GM19328 (cell line): ENCODE results near the gene BUB1B.
"Not testable (repeated sequence)": the region's sequence is repeated elsewhere in the genome, so short reads cannot be mapped to it uniquely, and the experiment has no call there.

Experiments used
- ATAC-seq: cut with Tn5 transposase; IDR thresholded peaks from one replicate; pipeline ENCODE4 v1.9.1; 2021; ENCODE audit warnings: mild to moderate bottlenecking, moderate library complexity; ENCODE audit not compliant: unreplicated experiment

The BUB1B gene

DNA sequence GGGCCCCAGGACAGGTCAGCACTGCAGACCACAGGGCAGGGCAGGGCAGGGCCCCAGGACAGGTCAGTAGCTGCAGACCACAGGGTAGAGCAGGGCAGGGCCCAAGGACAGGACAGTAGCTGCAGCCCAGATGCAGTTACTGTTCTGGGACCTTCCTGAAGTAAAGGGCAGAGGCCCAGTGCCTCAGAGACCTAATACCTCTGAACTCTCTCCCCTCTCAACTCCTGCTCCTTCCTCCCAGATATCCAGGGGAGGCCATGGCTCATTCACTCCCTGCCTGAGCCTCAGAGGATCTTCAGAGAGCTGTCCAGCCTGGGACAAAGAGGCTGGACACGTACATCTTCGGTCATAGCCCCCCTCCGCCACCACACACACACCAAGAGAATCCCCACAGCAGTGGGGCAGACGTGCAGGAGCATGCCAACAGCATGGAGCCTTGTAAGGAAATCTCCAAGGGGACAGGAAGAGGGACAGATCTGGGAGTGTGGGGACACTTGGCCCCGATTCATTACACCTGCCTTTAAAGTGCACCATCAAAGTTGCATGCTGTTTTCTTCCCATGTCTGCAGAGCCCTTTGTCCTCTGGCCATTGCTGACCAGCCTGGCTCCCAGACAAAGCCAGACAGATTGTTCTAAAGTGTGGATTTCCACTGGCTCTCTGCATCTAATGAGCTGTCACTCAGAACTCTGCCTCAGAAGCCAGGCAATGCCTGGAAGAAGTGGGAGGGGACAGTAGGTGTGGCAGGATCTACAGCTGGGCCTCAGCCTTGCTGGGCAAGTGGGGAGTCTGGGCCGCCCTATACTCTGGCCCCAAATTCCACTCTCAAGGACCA is 24.2 kb upstream of the BUB1B start:
- no peak for ATAC-seq

DNA sequence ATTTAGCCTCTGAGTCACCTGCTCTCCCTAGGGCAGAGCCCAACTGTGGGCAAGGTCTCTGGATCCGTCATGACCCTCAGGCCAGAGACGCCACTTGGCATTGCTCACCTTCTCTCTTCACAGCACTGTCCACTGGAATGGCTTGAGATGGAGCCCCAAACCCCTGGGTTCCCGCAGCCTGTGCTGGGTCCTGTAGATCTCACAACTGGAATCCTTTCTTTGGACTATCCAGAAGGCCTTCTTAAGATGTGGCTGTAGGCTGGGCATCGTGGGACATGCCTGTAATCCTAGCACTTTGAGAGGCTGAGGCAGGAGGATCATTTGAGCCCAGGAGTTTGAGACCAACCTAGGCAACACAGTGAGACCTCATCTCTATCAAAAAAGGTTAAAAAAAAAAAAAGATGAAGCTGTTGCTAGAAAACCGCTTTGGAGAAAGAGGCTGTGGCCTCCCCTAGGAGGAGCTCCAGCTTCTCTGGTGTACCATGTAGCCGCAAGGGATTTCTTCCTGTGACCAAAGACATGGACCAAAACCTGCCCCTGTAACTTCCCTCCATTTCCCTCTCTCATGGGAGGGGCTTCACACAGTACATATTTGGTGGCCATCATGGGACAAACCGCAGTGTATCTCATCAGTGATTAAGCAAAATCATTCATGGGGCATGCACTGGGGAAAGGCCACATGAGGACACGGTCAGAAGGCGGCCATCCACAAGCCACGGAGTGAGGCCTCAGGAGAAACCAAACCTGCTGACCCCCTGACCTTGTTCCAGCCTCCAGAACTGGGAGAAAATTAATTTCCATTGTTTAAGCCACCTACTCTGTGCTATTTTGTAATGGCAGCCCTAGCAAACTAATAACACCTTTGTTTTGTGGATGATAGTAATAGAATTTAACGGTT is 23.3 kb upstream of the BUB1B start:
- ATAC-seq = no peak

DNA sequence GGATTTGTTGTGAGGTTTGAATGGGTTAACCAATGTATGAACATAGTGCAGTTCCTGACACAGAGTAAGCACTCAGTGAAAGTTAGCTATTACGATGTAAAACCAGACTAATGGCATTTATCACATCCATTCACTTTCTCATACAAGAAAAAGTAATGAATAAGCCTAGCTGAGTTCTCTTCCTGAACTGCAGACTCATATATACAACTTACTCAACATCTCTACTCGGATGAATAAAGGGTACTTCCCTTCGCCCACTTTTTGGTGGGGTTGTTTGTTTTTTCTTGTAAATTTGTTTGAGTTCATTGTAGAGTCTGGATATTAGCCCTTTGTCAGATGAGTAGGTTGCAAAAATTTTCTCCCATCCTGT is 22.7 kb upstream of the BUB1B start:
- not testable (repeated sequence) for ATAC-seq

DNA sequence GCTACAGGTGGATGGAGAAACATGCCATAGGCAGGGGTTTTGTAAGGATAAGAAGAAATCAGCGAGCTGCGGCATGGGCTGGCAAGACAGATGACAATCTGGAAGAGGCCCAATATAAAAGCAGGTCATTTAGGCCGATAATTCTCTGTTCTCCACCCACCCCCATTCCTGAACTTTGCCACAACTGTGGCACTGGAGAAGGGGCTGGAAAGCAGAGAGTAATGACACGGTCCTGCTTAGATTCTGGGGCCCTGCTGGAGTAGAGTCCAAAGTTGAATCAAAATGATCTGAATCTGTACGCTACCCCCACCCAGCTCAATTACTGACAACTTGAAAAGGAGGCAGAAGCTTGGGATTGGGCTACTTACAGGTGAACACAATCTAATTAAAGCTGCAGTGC is 18.4 kb upstream of the BUB1B start:
- no peak for ATAC-seq

DNA sequence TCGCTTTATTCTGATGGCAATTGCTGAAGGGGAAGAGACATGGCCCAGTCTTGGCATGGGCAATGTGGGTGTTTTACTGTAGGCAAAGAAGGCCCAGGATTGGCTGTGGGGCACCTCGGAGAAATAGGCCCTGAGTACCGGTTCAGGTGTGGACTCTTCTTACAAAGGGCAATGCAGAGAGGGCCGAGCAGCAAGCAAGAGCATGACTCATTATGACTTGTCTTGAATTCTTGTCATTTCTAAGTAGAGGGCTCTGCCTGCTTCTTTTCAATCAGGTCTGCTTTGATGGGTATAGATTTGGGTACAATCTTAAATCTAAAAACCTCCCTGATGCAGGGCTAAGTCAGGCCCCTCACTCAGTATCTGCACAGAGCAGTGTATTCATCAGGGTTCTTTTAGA is 14.8 kb upstream of the BUB1B start:
- ATAC-seq = no peak

DNA sequence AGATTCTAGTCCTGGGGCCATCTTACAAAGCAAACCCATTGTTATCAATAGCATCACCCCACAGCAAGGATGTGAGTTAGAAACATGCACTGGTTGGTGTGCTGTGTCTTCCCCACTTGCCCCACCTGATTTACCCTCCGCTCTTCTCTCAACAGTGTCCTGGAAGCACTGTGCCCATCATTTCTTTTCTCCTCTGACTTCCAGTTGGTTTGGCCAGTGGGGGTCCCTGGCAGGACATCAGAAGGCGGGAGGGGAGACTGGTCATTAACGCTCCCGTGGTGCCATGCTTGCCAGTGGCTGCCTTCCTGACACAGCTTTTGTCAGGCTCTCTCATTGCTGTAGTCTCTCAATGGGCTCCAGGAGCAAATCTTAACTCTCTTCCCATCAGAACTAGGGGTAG is 11.5 kb upstream of the BUB1B start:
- ATAC-seq = no peak

DNA sequence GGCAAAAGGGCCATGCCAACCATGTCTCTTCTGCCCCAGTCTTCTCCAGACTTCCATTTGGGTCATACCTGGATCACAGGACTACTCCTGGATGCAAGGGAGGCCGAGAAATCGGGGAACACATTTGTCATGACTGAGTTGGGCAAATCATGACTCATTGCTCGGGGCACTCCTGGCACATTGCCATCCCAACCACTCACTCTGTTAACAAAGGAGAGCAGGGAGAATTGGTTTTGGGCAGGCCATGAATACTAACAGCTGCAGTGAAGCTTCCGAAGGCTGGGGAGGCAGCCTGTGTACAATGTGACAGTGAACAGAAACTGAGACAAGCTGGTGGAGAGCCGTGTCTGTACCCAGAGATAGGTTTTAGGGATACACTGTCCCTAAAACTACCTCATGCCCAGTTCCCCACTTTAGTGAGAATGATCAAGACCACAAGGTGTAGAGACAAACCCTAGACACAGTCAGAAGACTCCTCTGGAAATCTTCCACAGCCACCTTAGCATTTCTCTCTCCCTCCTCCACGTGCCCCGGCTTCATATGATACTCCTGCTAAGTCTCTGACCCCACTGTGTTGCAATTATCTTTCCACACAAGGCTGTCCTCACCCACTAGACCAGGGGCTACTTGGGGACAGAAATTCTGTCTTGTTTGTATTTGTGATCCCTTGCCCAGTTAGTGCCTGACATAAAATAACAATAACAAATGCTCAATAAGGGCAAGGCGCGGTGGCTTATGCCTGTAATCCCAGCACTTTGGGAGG is 10.5 kb upstream of the BUB1B start:
- no peak for ATAC-seq

DNA sequence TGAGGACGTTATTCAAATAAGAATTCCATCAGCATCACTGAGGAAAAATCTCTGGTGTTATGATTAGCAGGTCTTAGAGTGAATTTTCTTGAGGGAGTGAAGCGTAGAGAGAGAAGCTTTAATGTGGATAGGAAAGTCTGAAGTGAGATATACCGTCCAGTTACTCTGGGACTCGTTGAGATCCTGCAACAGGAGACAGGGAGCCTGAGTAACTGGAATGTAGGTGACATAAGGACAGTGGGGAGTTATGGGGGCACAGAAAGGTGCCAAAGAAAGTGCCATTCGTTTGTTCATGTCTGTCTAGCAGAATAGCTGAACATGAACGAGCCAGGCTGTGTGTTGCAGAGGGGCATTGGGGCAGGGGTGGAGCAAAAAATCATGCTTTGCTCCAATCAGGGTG is 9.4 kb upstream of the BUB1B start:
- ATAC-seq = no peak

DNA sequence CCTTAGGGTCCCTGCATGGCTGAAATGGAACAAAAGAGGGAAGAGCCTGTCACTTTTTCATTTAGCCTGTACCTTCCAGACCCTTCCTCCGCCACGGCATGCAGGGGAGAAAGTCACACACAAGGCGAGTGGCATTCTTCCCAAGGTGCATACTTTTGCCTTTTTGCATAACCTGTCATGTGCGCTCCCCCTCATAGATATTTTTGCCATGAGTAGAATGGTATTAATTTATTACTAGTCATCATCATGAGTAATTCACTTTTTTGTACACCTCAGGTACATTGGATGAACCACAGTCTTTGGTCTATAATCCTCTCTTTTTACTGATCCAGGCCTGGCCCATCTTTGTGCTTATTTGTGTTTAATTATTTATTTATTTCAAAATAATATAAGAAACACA is 8.9 kb upstream of the BUB1B start:
- ATAC-seq = no peak

DNA sequence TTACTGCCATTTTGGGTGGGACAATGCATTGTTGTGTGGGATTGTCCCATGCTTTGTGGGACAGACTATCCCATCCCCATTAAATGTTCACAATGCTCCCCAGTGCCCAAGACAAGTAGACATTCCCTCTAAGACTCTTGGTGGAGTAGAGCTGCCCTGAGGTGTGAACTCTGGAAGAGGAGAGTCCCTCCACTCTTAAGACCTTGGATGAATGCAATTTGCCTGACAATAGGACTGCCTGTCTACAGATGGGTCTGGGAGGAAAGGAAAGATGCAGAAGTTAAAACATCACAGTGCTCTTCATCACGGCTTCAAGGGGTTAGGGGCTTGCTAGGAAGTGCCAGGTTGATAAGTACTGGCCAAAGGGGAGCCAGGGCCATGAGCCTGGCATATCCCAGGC is 6.0 kb upstream of the BUB1B start:
- ATAC-seq = not testable (repeated sequence)

DNA sequence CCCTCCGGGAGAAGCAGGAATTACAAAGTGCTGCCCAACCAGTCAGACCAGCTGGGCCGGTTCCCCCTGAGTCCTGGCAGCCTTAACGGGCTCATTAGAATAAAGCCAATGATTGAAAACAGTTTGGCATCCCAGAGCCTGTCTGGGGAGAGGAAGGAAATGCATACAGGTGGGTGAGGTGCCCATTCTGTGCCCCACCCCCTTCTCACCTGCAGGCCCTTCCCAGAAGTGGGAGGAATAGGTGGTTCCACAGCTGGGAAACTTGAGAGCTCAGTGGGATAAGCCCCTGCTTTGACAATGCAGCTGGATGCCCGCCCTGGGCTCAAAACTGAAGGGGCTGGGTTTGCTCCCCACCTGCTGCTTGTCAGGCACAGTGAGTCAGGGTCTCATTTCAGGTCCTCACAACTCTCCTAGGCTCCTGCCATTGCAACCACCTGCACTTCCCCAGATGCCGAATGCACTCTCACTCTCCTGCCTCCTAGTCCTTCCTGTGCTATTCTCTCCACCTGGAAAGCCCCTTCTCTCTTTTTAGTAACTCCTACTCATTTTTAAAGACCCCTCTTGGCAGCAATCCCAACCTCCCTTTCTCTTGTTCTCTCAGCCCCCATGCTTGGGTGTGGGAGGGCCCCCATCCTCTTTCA is 5.5 kb upstream of the BUB1B start:
- no peak for ATAC-seq

DNA sequence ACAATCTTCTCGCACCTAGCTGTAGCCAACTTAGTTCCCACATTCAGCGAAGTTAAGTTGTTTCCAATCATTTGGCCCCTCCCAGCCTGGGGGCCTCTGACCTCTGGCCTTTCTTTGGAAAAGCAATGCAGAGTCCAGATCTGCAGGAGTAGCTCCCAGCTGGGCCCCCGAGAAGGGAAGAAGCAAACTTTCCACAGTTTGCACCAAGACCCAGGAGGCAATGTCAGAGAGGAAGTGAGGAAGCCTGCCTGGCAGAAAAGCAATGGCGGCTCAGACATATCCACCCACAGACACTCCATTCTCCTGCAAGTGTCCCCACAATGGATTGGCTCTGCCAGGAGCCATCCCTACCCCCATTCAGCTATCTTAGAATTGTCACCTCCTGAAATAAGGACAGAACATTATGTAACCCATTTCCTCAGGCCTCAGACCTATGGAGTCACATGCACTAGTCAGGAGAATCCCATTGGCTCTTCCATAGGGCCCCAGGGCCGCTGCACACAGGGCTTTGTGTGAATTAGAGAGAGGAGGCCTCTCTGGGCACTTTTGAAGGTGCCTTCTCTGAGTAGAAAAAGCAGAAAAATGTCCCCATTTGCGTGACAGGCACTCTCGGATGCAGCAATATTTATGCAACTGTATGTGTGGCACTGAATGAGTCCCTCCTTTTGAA is 3.0 kb upstream of the BUB1B start:
- ATAC-seq = no peak

DNA sequence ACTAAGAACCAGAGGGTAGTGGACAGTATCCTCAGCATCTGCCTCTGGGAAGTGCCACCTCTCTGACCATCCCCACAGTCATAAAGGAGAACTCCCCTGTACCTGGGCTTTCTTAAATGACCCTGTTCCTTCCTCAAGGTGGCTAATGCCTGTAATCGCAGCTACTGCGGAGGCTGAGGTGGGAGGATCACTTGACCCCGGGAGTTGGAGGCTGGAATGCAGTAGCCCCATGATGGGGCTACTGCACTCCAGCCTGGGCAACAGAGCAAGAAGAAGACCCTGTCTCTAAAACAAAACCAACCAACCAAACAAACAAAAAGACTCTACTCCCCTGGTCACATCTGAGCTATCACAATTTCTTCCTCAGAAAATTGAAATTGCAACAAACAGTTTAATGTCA is 848 bp upstream of the BUB1B start:
- no peak for ATAC-seq

DNA sequence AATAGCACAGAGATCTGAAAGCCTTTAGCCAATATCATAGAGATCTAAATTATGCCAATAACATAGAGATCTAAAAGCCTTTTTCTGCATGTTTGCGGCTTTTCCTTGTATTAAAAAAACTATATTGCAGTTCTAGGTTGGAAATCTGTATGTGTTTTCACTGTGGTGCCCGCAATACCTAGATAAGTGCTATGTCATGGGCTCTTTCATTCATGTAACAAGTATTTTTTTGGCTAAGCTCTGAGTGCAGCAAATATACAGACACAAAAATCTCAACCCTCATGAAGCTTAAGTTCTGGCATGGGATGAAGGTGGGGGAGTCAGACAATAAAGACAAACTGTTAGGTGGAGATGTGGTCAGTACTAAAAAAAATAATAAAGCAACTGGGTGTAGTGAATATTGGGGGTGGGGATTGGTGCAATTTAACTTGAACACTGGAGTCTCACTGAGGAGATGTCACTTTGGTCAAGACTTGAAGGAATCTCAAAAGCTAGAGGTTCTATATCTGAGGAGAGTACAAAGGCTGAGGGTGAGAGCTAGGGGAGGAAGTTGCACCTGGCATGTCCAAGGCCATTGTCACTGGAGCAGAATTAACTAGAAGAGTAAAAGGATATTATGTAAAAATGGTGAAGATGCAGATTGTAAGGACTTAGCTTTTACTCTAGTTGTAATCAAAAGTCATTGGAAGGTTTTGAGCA is 973 bp downstream of the BUB1B start:
- no peak for ATAC-seq

DNA sequence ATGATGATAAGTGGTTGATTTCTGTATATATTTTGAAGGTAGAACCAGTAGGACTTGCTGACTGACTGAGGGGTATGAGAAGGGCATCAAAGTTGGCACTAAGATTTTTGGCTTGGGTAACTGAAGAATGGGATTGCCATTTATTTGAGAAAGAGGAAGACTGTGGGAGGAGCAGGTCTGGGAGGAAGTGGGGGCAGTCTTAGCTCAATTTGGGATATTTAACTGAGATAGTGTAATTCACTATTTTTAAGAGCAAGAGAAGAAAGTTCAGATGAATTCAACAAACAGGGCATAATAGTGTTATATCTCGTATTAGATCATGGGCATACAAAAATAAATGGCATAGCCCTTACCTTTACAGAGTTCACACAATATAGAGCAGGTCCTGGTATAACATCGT is 1.7 kb downstream of the BUB1B start:
- no peak for ATAC-seq

DNA sequence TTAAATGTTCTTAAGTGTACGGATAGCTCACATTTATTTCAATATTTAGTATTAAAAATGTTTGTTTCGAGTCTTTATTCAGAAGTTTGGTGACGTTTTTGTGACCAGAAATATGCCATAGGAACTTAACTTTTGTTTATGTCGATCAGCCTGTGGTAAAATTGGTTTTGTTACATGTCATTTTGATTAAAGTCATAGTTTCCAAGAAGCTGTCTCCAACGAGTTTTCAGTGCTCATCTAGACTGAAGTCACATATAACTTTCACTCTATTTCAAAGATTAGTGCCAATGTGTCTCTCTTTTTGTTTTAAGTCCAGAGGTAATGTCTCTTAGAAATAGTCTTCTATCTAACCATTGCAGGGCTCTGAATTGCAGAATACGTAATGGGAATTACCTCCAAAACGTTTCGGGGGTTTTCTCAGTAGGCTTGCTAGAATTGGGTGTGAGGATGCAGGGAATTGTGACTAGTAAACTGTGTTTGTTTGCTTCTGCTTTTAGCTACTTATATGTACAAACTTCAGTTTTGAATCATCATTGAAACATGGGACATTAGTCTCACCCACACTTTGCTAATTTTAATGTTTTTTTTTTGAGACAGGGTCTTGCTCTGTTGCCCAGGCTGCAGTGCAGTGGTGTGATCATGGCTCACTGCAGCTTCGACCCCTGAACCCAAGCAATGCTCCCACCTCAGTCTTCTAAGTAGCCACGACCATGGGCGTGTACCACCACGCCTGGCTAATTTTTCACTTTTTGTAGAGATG is 3.0 kb downstream of the BUB1B start:
- no peak for ATAC-seq

DNA sequence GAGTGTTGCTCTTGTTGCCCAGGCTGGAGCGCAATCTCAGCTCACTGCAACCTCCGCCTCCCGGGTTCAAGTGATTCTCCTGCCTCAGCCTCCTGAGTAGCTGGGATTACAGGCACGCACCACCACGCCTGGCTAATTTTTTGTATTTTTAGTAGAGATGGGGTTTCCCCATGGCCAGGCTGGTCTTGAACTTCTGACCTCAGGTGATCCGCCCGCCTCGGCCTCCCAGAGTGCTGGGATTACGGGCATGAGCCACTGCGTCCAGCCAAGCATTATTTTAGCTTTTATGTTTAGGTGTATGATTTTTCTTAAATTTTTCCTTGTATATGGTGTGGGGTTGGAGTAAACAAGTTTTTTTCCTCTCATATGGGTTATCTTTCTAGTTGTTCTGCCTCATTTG is 6.5 kb downstream of the BUB1B start:
- ATAC-seq = not testable (repeated sequence)

DNA sequence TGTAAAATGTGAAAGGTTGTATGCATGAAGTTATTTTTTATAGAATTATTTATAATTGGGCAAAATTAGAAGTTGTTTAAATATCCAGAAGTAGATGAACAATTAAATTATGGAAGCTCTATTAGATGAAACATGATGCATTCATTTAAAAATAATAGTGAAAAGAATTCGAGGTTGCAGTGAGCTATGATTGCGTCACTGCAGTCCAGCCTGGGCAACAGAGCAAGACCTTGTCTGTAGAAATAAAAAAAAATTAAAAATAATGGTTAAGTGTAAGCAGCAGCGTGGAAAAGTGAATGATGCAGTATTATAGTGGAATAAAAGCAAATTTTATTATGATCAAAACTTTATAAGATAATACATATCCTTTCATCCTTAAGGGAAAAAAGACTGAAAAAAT is 14.3 kb downstream of the BUB1B start:
- no peak for ATAC-seq

DNA sequence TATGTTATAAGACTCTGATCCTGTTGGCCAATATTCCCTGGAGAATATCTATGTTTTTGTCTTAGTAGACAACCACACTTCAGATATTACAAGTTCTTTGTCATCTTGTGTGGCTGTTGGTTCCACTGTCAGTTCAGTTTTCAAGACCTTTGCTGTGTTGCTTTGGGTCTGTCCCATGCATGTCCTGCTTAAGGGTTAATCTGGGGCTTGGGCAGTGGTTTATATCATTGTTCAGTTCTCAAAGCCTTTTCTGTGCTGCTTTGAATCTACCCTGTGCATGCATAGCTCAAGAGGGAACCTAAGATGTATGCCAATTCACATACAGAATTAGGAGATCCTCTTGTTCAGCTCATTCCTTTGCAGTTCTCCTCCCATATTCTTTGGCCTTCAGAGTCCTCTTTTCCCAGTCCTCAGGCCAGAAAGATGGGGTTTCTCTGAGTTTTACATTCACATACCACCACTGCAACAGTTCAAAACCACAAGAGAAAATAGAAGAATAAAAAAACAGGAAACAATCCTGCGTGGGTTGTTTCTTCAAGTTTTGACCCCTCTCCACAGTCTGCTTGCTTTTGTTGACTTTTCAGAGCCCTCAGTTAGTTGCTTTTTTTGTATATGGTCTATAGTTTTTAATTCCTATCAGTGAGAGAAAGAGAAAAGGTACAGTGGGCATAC is 21.6 kb downstream of the BUB1B start:
- ATAC-seq = no peak
